ENCODE data around the gene DSG2.

Gene DSG2

DNA sequence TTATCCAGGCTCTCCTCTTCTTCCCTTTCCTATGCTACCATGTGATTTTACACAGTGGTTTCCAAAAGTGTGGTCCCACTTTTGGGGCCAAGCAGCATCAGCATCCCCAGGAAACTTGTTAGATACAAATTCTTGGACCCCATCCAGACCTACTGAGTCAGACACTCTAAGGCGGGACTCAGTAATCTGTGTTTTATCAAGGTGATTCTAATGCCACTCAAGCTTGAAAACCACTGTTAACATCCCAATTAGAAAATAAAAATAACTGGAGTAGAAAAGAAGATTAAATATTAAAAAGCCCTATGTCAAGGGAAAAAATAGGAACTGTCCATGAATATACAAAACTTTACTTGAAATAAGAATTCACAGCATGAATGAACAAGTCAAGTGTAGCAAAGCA, 10.8 kb downstream of the DSG2 start:
- Mint-ChIP-seq H3K36me3 (ENCODE audit: low read depth) (no peaks in the 10 kb centered on the region), H3K4me3 (no peak overlapping the region), H3K9me3 (no peaks in the 10 kb centered on the region), H3K27ac (no peak overlapping the region), H3K27me3 (ENCODE audit: low read depth) (no peaks in the 10 kb centered on the region), H3K4me1 (ENCODE audit: low read depth) (no peaks in the 10 kb centered on the region)
- DNase-seq (ENCODE audit: low spot score) = no peak

DNA sequence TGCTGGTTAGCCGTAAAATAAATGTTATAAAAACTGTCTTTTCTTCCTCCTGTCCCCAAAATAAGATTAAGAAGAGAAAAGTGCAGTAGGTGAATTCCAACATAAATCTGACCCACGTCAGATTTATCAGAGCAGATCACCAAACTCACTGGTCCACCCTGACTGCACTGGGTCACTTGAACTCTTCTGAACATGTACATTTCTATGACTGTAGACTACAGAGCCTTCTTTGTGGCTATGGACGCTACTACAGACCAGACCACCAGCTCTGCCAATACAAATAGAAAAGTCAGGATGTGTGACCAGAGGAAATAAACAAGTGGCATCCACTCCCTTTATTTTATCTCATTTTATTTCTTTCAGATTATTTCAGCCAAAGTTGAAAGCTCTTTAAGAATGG, 11.6 kb downstream of the DSG2 start:
- H3K27ac Mint-ChIP-seq = no peak overlapping the region
- DNase-seq (ENCODE audit: low spot score) = no peak
- no peaks in the 10 kb centered on the region for H3K4me1 Mint-ChIP-seq (ENCODE audit: low read depth)
- no peaks in the 10 kb centered on the region for H3K9me3 Mint-ChIP-seq
- no peaks in the 10 kb centered on the region for H3K36me3 Mint-ChIP-seq (ENCODE audit: low read depth)
- H3K27me3 Mint-ChIP-seq (ENCODE audit: low read depth) = no peaks in the 10 kb centered on the region
- no peak overlapping the region for H3K4me3 Mint-ChIP-seq

DNA sequence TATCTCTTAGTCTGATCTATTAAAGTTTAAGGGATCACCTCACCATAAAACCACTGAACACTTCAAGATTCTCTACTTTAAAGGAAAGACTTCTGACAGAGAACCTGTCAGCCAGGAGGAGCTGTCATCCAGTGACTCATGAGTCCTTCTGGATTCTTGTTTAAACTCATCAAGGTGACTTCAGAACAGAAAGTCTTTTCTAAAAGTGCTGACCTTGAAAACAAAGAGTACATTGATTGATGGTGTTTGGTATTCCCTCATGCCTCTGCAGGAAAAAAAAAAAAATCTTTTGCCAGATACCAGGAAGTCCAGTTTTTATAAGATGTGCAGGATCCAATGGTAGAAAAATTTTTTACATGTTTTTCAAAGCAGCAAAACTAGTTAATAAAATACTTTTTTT, 12.3 kb downstream of the DSG2 start:
- Mint-ChIP-seq H3K9me3 (no peaks in the 10 kb centered on the region), H3K36me3 (ENCODE audit: low read depth) (no peaks in the 10 kb centered on the region), H3K4me3 (no peak overlapping the region), H3K27me3 (ENCODE audit: low read depth) (no peaks in the 10 kb centered on the region), H3K4me1 (ENCODE audit: low read depth) (no peaks in the 10 kb centered on the region), H3K27ac (no peak overlapping the region)
- DNase-seq (ENCODE audit: low spot score) = no peak

DNA sequence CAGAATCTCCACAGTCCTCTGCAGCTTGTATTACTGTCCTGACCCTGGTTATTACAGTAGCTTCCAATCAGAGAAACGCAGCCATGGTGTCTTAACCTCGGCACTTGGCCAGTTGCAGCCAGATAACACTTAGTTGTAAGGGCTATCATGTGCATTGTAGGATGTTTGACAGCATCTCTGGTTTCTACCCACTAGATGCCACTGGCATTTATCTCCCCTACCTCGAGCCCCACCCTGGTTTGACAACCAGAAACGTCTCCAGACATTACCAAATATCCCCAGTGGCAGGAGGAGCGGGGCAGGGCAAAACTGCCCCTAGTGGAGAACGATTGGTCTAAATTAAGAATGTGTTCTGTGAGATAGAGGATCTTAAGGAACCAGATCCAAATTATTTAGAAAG, 13.1 kb downstream of the DSG2 start:
- Mint-ChIP-seq H3K4me1 (ENCODE audit: low read depth) (no peaks in the 10 kb centered on the region), H3K9me3 (no peaks in the 10 kb centered on the region), H3K27ac (no peak overlapping the region), H3K4me3 (no peak overlapping the region), H3K27me3 (ENCODE audit: low read depth) (no peaks in the 10 kb centered on the region), H3K36me3 (ENCODE audit: low read depth) (no peaks in the 10 kb centered on the region)
- no peak for DNase-seq (ENCODE audit: low spot score)

DNA sequence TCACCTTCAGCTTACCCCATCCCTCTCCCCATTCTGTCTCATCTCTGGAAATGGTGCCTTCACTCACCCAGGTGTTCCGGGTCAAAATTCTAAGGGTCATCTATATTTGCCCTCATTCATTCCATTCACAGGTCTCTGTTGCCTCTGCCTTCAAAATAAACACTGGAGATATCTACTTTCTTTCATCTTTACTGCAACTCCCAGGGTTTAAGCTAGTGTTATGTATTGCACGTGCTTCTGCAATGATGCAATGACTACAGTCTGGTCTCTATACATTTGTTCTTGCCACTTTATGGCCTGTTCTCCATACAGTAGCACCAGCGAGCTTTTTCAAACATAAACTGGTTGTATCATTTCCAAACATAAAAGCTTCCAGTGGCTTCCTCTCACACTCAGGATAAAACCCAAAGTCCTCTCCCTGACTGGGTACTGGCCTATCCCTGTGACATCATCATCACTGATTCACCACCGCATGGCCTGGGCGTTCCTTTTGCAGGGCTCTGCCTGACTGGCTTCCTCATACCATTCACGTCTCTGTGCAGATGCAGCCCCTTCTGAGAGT, 14.3 kb downstream of the DSG2 start:
- Mint-ChIP-seq H3K27ac (no peak overlapping the region), H3K4me1 (ENCODE audit: low read depth) (no peaks in the 10 kb centered on the region), H3K36me3 (ENCODE audit: low read depth) (no peaks in the 10 kb centered on the region), H3K27me3 (ENCODE audit: low read depth) (no peaks in the 10 kb centered on the region), H3K9me3 (no peaks in the 10 kb centered on the region), H3K4me3 (no peak overlapping the region)
- no peak for DNase-seq (ENCODE audit: low spot score)

DNA sequence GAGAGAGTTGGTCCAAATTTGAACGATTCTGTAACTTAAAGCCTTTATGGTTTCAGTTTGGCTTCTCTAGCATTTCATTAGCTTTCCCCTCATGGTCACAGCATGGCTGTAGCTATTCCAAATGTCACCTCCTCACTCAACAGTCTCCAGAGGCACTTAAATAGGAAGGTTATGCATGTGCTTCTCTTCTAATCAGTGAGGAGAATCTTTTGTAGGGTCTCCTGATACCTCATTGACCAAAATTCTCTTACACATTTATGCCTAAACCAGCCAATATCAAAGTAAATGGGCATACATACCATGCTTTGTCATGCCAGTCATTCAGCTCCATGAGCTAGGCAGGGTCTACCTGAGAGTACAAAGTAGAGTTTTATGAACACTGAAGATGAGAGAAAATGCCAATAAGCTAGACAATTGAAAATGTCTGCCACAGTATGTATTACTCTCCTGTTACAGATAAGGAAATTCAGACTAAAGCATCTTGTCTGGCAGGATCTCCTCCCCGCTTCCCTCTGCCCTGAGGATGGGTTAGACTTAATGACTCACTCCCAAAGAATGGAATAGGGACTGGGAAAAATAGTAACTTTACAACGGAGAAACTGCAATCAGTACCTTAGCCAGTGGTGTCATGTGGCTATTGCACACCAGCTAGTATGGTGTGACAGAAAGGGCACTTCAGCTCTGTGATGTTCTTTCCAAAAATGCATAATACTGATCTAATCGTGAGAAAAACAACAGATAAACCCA, 15.4 kb downstream of the DSG2 start:
- Mint-ChIP-seq H3K27ac (no peak overlapping the region), H3K4me1 (ENCODE audit: low read depth) (no peaks in the 10 kb centered on the region), H3K36me3 (ENCODE audit: low read depth) (no peaks in the 10 kb centered on the region), H3K27me3 (ENCODE audit: low read depth) (no peaks in the 10 kb centered on the region), H3K4me3 (no peak overlapping the region), H3K9me3 (no peaks in the 10 kb centered on the region)
- DNase-seq (ENCODE audit: low spot score) = no peak

DNA sequence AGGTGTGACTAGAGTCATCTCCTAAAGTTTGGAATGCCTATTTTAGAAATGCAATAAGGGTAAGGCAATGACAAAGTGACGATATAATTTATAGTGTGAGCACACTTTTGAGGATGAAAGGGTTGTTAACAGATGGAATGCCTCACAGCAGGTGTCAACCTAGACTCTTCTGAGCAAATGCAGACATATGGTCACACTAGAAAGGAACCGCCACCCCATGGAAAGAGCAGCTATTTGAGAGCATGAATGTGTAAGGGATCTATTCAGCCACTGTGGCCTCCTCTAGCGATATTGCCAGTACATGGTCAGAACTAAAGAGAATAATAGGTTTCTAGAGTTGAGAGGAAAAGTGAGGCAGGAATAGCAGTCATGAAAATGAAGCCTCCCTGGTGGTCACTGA, 18.5 kb downstream of the DSG2 start:
- H3K36me3 Mint-ChIP-seq (ENCODE audit: low read depth) = no peaks in the 10 kb centered on the region
- DNase-seq (ENCODE audit: low spot score) = no peak
- no peak overlapping the region for H3K4me3 Mint-ChIP-seq
- no peaks in the 10 kb centered on the region for H3K27me3 Mint-ChIP-seq (ENCODE audit: low read depth)
- H3K27ac Mint-ChIP-seq = no peak overlapping the region
- H3K9me3 Mint-ChIP-seq = no peaks in the 10 kb centered on the region
- no peaks in the 10 kb centered on the region for H3K4me1 Mint-ChIP-seq (ENCODE audit: low read depth)

DNA sequence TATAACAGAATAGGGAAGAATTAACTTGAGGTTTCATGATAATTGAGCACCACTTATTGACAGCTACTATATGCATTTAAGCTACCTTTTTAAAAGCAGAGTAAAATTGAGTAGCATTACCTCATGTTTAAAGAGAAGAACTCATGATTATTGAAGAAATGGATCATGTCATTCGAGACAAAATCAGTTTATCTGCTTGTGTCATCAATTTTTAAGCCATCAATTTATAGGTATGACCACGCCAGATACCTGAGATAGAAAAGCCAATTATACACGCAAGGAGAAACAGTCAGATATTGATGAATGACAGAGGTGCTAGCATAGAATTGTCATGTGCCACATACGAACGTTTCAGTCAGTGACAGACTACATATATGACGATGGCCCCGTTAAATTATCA, 28.4 kb downstream of the DSG2 start:
- Mint-ChIP-seq H3K9me3 (no peaks in the 10 kb centered on the region), H3K4me1 (ENCODE audit: low read depth) (no peaks in the 10 kb centered on the region), H3K27me3 (ENCODE audit: low read depth) (no peaks in the 10 kb centered on the region), H3K36me3 (ENCODE audit: low read depth) (no peaks in the 10 kb centered on the region), H3K27ac (no peak overlapping the region), H3K4me3 (no peak overlapping the region)
- no peak for DNase-seq (ENCODE audit: low spot score)

DNA sequence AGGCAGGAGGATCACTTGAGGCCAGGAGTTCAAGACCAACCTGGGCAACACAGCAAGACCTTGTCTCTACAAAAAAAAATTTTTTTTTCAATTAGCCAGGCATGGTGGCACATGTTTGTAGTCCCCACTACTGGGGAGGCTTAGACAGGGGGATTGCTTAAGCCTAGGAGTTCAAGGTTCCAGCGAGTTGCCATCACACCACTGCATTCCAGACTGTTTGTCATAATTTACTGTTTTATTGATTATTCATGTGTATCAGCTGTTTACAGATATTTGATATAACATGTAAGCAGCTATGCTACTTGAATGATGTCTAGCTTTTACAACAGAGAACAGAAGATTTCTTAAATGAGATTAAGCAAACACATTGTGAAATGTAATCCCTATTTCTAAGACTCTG, 35.3 kb downstream of the DSG2 start:
- no peak overlapping the region for H3K4me3 Mint-ChIP-seq
- no peaks in the 10 kb centered on the region for H3K36me3 Mint-ChIP-seq (ENCODE audit: low read depth)
- no peaks in the 10 kb centered on the region for H3K27me3 Mint-ChIP-seq (ENCODE audit: low read depth)
- no peaks in the 10 kb centered on the region for H3K4me1 Mint-ChIP-seq (ENCODE audit: low read depth)
- no peak for DNase-seq (ENCODE audit: low spot score)
- H3K9me3 Mint-ChIP-seq = no peaks in the 10 kb centered on the region
- H3K27ac Mint-ChIP-seq = no peak overlapping the region

DNA sequence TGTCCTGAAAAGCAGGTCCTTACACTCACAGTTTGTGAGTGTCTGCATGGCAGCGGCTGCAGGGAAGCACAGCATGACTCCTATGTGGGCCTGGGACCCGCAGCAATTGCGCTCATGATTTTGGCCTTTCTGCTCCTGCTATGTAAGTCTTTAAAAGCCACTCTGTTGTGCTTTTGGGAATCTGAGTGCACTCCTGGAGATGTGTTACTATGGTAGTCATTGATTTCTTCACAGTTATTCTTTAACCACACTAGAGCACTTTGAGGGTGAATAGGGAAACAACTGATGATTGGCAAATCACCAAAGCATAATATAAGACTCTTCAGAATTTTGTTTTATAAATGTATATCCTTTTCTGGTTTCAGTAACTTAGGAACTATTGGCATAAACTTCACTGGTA, 40.9 kb downstream of the DSG2 start:
- no peaks in the 10 kb centered on the region for H3K36me3 Mint-ChIP-seq (ENCODE audit: low read depth)
- no peaks in the 10 kb centered on the region for H3K4me1 Mint-ChIP-seq (ENCODE audit: low read depth)
- H3K27ac Mint-ChIP-seq = no peak overlapping the region
- no peaks in the 10 kb centered on the region for H3K27me3 Mint-ChIP-seq (ENCODE audit: low read depth)
- no peak overlapping the region for H3K4me3 Mint-ChIP-seq
- H3K9me3 Mint-ChIP-seq = no peaks in the 10 kb centered on the region
- DNase-seq (ENCODE audit: low spot score) = no peak

DNA sequence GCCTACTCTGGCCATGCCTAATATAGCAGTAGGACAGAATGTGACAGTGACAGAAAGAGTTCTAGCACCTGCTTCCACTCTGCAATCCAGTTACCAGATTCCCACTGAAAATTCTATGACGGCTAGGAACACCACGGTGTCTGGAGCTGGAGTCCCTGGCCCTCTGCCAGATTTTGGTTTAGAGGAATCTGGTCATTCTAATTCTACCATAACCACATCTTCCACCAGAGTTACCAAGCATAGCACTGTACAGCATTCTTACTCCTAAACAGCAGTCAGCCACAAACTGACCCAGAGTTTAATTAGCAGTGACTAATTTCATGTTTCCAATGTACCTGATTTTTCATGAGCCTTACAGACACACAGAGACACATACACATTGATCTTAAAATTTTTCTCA, 48.5 kb downstream of the DSG2 start:
- Mint-ChIP-seq H3K36me3 (ENCODE audit: low read depth) (no peaks in the 10 kb centered on the region), H3K4me3 (no peak overlapping the region), H3K4me1 (ENCODE audit: low read depth) (no peaks in the 10 kb centered on the region), H3K27me3 (ENCODE audit: low read depth) (no peaks in the 10 kb centered on the region), H3K27ac (no peak overlapping the region), H3K9me3 (no peaks in the 10 kb centered on the region)
- no peak for DNase-seq (ENCODE audit: low spot score)

DNA sequence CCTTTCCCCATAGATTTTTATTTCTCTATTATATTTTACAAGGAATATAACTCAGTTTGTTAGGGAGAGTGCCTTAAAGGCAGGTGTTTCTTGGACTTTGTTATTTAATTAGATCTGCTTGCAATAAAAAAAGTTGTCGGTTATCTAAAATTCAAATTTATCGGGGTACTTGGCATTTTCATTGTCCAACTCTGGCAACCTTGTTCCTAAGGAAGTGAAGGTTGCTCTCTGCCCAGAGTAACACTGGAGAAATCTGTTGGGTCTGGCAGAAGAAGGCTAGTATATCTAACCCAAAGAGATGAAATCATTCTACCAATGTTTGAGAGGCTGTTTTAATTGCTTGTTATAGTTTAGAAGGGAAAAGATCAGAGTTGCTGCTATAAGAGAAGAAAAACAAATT, 50.9 kb downstream of the DSG2 start:
- no peak overlapping the region for H3K27ac Mint-ChIP-seq
- no peaks in the 10 kb centered on the region for H3K36me3 Mint-ChIP-seq (ENCODE audit: low read depth)
- H3K27me3 Mint-ChIP-seq (ENCODE audit: low read depth) = no peaks in the 10 kb centered on the region
- no peak overlapping the region for H3K4me3 Mint-ChIP-seq
- no peaks in the 10 kb centered on the region for H3K4me1 Mint-ChIP-seq (ENCODE audit: low read depth)
- H3K9me3 Mint-ChIP-seq = no peaks in the 10 kb centered on the region
- DNase-seq (ENCODE audit: low spot score) = no peak

DNA sequence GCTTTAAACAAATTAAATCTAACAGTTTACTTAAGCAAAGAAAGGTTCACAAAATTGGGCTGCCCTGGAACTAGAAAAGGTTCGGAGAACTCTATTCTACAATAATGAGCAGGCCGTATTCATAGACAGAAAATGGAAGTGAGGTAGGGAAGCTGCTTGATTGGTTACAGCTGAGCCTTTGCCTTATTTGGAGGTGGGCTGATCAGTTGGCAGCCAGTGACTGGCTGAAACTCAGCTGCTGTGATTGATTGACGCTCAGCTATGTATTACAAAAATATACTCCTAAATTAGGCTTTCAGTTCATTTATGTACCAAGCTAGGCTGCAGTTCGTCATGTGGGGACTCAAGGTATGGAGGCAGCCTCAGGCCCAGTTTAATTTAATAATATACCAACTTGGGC, 51.4 kb downstream of the DSG2 start:
- no peaks in the 10 kb centered on the region for H3K4me1 Mint-ChIP-seq (ENCODE audit: low read depth)
- no peak overlapping the region for H3K27ac Mint-ChIP-seq
- H3K9me3 Mint-ChIP-seq = no peaks in the 10 kb centered on the region
- DNase-seq (ENCODE audit: low spot score) = no peak
- H3K36me3 Mint-ChIP-seq (ENCODE audit: low read depth) = no peaks in the 10 kb centered on the region
- peaks cover under 1% of the 10 kb centered on the region for H3K27me3 Mint-ChIP-seq (ENCODE audit: low read depth)
- H3K4me3 Mint-ChIP-seq = no peak overlapping the region

DNA sequence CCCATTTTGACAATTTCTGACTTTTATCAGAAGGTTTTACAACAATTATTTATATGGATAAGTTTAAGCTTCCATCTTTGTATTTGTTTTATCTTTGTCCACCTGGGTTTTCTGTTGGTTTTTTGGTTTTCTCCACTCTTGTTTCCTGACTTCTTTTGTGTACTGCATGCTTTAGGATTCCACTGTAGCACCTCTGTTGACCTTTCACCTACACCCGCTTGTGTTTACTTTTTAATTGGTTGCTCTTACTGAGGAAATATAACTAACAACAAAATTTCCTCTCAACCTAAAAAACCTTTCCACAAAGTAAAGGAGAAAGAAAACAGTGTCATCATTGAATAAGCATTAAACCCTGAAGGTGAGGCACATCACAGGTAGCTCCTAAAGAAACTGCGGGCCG, 53.9 kb downstream of the DSG2 start:
- H3K4me1 Mint-ChIP-seq (ENCODE audit: low read depth) = peaks cover 2% of the 10 kb centered on the region
- peaks cover 3% of the 10 kb centered on the region for H3K27me3 Mint-ChIP-seq (ENCODE audit: low read depth)
- H3K9me3 Mint-ChIP-seq = no peaks in the 10 kb centered on the region
- H3K36me3 Mint-ChIP-seq (ENCODE audit: low read depth) = no peaks in the 10 kb centered on the region
- DNase-seq (ENCODE audit: low spot score) = no peak
- H3K4me3 Mint-ChIP-seq = no peak overlapping the region
- no peak overlapping the region for H3K27ac Mint-ChIP-seq

DNA sequence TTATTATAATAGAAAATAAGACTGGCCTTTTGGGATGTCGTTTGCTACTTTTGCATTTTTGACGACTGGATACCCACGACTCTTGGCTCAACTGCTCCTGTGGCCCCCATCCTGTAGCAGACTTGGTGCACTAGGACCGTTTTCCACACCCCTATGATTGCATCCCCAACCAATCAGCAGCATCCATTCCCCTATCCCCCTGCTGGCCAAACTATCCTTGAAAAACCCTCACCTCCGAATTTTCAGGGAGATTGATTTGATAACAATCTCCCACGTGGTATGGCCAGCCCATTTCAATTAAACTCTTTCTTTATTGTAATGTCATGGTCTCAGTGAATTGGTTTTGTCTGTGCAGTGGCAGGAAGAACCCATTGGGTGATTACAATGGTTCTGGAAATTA, 55.8 kb downstream of the DSG2 start:
- Mint-ChIP-seq H3K36me3 (ENCODE audit: low read depth) (no peaks in the 10 kb centered on the region), H3K27me3 (ENCODE audit: low read depth) (peaks cover 3% of the 10 kb centered on the region), H3K4me1 (ENCODE audit: low read depth) (peaks cover 2% of the 10 kb centered on the region), H3K27ac (no peak overlapping the region), H3K4me3 (no peak overlapping the region), H3K9me3 (no peaks in the 10 kb centered on the region)
- no peak for DNase-seq (ENCODE audit: low spot score)
